HPDE6-E6E7 (cell line): ENCODE data around the gene CACNA1I.

Experiments used
- DNase-seq: peaks from one replicate; pipeline ENCODE4 v3.0.0; 2011; ENCODE audit warnings: missing footprints; ENCODE audit errors: extremely low spot score

Gene CACNA1I

GRCh38 chr22:39535831-39536449, 34.6 kb upstream of the CACNA1I start:
- no peak for DNase-seq

DNA sequence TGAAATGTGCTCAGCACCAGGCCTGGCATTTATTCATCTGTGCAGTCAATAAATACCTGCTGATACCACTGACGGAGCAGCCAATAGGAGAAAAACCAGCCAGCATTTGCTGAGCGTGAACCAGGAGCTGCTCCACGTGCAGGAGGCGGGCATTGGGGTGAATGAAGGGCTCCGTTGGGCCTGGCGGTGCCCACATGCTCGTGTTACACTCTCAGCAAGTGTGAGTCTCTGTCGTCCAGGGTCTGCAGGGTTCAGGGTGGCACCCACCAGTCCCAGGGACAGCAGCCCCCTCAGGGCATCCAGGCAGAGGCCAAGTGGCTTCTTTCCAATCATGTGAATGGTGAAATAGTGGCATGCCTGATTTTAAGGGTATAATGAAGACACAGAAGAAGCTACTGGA, 33.8 kb upstream of the CACNA1I start:
- no peak for DNase-seq

DNA sequence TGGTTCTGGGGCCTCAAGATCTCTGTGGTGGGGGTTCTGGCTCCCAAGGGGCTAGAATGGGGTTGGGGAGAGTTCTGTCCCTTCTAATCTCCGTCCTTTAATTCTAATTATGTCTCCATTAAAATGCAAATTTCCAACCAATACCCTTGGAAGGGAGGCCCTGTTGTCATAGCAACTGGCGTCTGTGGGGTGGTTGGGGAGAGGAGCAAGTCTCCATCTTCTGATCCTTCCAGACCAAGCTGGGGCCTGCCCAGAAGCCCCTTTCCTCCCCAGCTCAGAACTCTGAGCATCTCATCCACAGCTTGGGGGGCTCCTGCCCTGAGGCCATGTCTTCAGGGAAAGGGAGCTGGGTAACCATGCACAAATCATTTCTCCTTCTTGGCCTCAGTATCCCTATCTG, 32.6 kb upstream of the CACNA1I start:
- DNase-seq = no peak

- no peak for DNase-seq
These were observed 27.5 kb upstream of the CACNA1I start for GRCh38 chr22:39543095-39543494.

DNA sequence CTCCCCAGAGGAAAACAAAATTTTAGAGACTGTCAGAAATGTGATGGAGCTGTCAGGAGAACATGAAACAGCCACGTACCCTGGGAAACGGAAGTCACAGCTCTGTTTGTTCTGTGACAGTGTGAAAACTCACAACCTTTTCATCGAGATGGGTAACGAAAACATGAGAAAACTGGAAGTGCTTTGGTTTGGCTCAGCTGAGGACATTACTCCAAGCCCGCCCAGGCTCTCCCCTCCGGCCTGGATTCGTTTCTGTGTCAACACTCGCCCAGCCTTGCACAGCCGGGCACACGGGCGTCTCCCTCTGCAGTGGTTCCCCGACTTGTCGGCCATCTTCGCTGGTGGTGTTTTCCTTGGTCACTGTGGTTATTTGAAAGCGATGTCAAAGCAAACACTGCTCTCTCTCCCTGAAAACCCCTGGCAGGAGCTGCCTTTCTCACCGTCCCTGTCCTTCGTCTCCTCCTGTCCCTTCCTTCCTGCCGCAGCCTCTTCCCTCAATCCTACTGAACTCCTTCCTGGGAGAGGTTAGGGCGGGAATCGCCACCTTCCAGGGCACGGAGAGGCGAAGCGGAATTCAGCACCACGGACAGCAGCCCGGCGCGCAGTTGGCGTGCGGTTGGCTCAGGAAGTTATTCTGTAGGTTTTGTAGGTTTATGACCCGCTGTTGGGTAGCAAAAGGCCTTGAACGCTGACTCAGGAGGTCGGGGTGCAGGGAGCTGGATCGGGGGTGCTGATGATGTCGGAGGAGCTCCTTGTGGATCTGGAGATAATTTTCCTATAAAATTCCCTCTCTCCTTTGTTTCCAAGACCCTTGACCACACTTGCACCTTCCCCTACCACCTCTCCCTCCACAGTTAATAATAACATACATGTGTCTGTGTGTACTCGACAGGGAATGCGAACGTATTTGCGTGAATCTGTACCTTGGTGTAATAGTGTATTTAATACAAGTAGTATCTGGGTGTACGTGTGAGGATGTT, 24.9 kb upstream of the CACNA1I start:
- no peak for DNase-seq

DNA sequence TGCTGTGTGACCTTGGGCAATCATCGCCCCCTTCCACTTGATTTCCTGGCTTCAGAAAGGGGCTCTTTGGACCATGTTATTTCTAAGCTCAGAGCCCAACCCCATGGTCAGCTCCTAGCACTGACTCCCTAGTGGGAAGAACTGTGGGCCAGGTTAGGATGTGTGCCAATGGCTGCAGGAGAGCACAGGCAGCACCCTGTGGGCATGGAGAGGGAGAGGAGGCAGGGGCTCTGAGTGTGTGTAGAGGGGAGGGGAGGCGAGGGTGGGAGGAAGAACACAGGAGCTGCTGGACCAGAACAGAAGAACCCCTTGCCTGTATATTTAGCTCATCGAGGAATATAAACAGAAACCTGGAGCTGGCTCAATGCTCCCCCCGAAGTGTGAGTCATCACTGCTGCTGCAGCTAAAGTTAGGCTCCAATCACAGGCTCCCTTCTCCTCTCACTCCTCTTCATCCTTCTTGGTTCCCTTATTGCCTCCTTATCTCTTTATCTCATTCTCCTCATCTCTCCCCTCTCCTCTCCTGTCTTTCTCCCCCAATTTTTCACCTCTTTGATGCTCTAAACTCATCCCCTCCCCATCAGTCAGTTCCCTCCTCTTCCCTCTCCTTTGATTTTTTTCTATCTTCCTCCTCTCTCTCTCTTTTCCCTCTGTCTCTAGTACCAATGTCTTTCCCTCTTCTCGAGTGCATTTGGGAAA, 23.5 kb upstream of the CACNA1I start:
- DNase-seq = no peak

DNA sequence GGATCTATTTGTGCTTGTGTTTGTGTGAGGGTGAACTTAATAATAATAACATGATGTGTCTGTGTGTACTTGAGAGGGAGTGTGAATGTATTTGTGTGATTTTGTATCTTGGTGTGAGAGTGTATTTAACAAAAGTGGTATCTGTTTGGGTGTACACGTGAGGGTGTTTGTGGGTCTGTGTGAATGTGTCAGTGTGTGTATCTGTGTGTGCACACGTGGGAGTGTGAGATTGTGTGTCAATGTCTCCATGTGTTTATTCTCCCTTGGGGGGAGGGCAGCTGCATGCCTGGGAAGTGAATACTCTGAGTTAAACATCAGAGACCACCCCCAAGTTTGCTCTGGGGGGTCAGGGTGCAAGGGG, 23.0 kb upstream of the CACNA1I start:
- DNase-seq = no peak

DNA sequence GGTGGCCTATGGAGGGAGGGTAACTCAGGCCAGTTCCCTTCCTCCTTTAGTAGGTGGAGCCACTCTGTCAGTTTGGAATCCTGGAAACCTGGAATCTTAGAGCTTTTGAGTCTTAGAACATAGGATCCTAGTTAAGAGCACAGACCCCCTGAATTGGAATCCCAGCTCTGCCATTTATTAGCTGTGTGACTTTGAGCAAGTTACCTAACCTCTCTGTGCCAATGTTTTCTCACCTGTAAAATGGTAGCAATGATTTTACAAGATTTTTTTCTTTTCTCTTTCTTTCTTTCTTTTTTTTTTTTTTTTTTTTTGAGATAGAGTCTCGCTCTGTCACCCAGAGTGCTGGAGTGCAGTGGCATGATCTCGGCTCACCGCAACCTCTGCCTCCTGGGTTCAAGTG, 17.1 kb upstream of the CACNA1I start:
- DNase-seq = no peak

- no peak for DNase-seq
These were observed 16.4 kb upstream of the CACNA1I start for GRCh38 chr22:39554151-39554550.

DNA sequence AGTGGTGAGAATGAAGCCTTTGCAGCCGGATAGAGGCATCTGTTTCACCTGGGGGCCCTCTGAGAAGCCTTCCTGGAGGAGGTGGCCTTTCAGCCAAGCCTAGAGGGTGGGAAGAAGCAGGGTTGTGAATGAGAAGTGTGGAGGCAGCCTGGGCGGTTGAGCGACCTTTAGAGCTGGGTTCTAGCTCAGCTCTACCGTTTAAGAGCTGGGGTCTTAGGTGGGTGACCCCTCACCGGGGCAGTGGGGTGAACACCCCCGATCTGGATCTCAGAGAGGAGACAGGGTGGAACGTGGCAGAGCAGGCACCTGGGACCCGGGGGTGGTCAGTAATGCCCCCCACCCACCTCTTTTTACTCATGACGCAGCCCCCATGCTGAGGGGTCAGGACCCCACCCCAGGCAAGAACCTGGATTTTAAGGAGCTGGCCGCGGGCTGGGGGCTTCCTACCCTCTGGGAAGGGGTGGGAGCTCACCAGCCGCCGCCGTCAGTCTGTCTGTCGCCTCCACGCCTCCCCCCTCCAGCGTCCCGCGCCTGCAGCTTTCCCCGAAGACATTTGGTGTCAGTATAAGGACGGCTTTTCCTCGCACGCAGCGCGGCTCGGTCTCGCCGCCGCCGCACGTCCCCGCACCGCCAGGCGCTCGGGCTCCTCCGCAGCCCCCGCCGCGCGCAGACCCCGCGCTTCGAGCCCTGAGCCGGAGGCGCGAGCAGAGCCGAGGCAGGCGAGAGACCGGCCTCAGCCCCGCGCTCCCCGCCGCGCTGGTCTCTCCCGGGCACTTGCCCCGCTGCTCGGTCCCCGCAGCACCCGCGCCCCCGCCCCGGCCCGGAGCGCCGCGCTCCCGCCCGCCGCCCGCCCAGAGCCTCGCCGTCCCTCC, 13.3 kb upstream of the CACNA1I start:
- DNase-seq = no peak

GRCh38 chr22:39558254-39558727, 12.3 kb upstream of the CACNA1I start:
- no peak for DNase-seq

DNA sequence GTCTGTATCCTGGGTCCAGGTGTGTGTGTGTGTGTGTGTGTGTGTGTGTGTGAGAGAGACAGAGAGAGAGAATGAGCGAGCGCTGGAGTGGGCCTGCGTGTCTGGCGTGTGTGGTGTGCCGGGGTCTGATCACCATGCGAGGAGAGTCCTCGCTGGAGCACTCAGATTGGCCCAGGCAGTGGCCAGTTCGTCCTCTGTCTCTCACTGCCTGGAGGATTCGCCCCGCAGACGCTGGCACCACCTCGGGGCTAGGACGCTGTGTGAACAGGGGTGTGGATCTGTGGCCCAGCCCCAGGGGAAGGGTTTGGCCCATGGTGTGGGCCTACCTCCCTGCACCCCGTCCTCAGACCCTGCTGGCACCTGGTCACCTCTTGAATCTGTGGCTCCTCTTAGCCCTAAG, 11.6 kb upstream of the CACNA1I start:
- no peak for DNase-seq

- no peak for DNase-seq
These were observed 11.0 kb upstream of the CACNA1I start for GRCh38 chr22:39559456-39560105.

GRCh38 chr22:39560127-39560526, 10.4 kb upstream of the CACNA1I start:
- DNase-seq = no peak

DNA sequence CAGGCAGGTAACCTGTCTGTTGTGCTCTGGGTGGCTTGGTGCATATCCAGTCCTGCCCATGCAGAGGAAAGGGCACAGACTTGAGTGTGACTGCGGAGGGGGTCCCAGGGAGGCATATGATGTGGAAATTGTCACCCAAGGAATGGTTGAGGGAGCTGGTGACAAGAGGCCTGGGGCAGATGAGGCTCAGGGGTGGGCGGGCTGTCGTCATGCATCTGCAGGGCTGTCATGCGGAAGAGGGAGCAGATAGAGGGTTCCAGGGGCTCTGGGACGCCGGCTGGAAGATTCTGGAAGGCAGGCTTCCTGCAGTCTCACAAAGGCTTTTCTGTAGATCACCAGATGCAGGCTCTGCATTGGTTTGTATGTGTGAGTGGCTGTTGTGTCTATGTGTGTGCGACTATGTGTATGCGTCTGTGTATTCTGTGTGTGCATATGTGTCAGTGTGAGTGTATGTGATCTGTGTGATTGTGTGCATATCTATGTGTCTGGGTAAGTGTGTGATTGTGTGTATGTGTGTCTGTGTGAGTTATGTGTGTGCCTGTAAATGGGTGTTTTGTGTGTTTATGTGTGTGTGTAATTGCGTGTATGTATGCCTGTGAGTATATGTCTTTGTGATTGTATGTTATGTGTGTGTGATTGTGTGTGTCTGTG, 7.6 kb upstream of the CACNA1I start:
- DNase-seq = no peak

DNA sequence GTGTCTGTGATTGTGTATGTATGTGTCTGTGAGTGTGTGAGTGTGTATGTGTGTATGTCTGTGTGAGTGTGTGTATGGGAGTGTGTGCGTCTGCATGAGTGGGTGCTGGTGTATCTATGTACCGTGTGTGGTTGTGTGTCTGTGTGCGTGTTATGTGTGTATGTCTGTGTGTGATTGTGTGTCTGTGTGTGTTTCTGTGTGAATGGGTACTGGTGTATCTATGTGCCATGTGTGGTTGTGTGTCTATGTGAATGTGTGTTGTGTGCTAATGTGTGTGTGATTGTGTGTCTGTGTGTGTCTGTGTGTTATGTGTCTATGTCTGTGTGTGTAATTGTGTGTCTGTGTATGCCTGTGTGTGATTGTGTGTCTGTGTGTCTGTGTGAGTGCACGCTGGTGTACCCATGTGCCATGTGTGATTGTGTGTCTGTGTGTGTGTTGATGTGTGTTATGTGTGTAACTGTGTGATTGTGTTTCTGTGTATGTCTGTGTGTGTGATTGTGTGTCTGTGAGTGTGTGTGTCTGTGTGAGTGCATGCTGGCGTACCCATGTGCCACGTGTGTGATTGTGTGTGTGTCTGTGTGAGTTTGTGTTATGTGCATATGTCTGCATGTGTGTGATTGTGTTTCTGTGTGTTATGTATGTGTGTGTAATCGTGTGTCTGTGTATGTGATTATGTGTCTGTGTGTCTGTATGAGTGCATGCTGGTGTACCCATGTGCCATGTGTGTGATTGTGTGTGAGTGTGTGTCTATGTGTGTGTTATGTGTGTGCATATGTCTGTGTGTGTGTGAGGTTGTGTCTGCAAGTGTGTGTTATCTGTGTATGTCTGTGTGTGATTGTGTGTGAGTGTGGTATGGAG, 6.8 kb upstream of the CACNA1I start:
- no peak for DNase-seq

DNA sequence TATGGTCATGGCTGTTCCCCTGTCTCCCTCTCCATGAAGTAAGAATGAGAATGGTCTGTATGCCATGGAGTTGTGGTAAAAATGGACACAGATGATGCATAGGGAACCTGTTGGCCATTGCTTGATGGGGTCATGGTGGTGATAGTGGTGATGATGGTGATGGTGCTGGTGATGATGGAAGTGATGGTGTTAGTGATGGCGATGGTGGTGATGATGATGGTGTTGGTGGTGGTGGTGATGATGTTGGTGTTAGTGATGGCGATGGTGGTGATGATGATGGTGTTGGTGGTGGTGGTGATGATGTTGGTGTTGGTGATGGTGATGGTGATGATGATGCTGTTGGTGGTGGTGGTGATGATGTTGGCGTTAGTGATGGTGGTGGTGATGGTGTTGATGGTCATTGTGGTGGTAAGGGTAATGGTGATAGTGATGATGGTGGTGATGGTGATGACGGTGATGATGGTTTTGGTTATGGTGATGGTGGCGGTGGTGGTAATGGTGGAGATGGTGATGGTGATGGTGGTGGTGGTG, 5.1 kb upstream of the CACNA1I start:
- DNase-seq = no peak

DNA sequence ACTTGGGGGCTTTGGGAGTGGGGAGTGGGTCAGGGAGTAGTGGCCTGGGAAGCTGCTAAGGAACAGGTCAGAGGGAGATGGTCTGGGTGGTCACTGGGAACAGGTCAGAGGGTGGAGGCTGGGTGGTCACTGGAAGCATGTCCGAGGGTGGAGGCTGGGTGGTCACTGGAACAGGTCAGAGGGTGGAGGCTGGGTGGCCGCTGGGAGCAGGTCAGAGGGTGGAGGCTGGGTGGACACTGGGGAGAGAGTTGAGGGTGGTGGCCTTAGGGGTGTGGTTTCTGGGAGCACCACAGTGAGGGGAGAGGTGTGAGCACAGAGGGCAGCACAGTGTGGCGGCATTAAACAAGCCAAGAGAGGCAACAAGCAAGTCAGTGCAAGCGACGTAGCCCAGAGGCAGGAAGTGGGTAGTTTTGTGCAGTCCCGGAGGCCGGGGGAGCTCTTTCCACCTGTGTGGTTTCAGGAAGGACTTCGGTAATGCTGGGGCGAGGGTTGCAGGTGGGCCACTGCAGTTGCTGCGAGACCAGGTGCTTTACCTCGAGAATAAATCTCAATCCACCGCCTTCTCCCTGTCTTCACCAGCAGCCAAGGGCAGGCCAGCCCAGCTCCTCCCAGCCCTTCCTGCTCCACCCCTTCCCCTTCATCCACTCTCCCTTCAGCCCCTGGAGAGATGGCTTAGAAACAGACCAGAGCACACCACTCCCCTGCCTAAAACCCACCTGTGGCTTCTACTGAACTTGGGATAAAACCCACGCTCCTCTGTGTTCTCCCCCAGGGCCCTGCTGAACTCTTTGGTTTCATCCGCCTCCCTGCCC, 3.2 kb upstream of the CACNA1I start:
- no peak for DNase-seq
